DMS53 (cell line): ENCODE results near the gene GABRE.
"Not testable (repeated sequence)": the region's sequence is repeated elsewhere in the genome, so short reads cannot be mapped to it uniquely, and the experiment has no call there.

Experiments
- DNase-seq: peaks from one replicate; lab custom pipeline; 2025; lab: John Stamatoyannopoulos, UW

GABRE gene

GRCh38 chrX:151966236-151966635, 8.2 kb downstream of the GABRE start:
- DNase-seq: no peak

GRCh38 chrX:151962034-151962433, 12.4 kb downstream of the GABRE start:
- no peak for DNase-seq

DNA sequence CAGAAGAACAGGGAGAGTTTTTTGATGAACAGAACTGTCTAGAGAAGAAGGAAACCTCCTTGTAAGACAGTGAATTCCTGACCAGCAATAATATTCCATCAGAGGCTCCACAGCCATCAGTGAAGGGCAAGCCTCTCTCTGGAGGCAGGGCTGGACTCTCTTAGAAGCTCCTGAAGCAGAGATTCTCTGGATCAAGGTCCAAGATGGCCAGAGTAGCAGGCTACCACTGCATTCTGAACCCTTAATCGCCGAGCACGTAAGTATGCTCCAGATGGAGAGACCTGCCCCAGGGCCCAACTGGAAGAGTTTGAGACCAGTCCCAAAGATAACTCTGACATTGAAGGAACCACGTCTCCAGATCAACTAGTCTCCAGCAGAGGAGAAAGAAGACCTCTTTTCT, 16.4 kb downstream of the GABRE start:
- DNase-seq: no peak

- no peak for DNase-seq
Measured at GRCh38 chrX:151954730-151955129, 19.7 kb downstream of the GABRE start.

GRCh38 chrX:151938172-151938571, 36.3 kb downstream of the GABRE start:
- DNase-seq: no peak

DNA sequence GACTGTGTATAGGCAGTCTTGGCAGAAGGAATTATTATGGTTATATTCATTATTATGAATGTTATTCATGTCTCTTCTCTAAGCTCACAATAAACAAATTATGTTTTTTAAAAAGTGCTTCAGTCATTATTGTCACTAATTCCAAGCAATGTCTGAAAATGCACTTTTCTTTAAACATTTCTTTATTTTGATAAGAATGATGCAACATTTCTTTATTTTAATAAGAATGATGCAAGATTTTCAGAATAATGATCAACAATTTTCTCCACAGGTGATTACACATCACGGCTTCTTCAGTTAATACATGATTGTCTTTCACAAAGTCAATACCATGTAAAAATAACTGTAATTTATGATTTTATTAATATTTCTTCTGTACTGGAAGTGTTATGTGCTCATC, 39.1 kb downstream of the GABRE start:
- DNase-seq: no peak

- no peak for DNase-seq
Measured at GRCh38 chrX:151929126-151929525, 45.4 kb downstream of the GABRE start.

DNA sequence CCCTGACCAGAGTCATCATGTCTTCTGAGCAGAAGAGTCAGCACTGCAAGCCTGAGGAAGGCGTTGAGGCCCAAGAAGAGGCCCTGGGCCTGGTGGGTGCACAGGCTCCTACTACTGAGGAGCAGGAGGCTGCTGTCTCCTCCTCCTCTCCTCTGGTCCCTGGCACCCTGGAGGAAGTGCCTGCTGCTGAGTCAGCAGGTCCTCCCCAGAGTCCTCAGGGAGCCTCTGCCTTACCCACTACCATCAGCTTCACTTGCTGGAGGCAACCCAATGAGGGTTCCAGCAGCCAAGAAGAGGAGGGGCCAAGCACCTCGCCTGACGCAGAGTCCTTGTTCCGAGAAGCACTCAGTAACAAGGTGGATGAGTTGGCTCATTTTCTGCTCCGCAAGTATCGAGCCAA, 50.8 kb downstream of the GABRE start:
- no peak for DNase-seq

- DNase-seq: no peak
Measured at GRCh38 chrX:151922692-151923091, 51.8 kb downstream of the GABRE start.

DNA sequence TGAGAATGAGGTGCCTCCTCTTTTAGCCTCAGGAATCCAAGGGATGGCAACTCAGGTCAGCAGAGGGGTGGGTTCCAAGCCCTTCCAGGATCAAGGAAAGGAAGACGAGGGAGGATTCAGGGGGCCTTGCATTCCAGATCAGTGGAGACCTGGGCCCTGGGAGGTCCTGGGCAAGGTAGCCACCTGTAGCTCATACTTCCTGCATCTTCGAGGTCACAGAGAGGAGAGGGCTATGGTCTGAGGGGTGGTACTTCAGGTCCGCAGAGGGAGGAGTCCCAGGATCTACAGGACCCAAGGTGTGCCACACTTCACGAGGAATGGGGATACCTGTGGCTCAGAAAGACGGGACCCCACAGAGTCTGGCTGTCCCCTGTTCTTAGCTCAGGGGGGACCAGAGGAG, 52.6 kb downstream of the GABRE start:
- DNase-seq: no peak

- no peak for DNase-seq
Measured at GRCh38 chrX:151921292-151921691, 53.2 kb downstream of the GABRE start.

- no peak for DNase-seq
Measured at GRCh38 chrX:151920530-151920929, 53.9 kb downstream of the GABRE start.

- no peak for DNase-seq
Measured at GRCh38 chrX:151920101-151920500, 54.4 kb downstream of the GABRE start.

- no peak for DNase-seq
Measured at GRCh38 chrX:151919610-151920009, 54.9 kb downstream of the GABRE start.

GRCh38 chrX:151918736-151919135, 55.7 kb downstream of the GABRE start:
- not testable (repeated sequence) for DNase-seq

- DNase-seq: no peak
Measured at GRCh38 chrX:151912780-151913179, 61.7 kb downstream of the GABRE start, which contains the start of gene MAGEA4. Gene MAGEA4, plus strand, starts transcription at chrX:151912889. Its CDS starts 10,776 bp downstream, at chrX:151923665.

GRCh38 chrX:151912221-151912620, 62.3 kb downstream of the GABRE start:
- no peak for DNase-seq

DNA sequence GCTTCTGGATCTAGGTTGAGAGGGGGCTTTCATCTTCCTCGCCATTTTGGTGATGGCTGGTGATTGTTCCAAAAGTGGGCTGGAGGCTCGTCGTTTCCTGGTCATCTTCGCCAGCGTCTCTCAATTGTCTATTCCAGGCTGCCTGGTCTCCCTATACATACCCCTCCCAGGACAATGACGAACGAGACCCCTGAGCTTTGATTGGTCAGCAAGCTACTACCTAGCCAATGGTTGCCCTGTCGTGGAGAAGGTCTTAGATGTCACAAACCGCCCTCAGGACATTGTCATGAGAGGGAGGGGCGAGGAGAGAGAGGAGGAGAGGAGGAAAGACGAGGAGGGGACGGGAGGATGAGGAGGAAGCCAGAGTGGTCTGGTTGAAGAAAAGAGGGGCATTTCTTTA, 69.5 kb downstream of the GABRE start:
- no peak for DNase-seq
